OCI-LY7 (cell line): ENCODE results near the gene PIK3CB.

Experiments used
- EZH2phosphoT487 ChIP-seq: fragments of 200-600 bp; sonication (generic); IDR thresholded peaks from 2 replicates; pipeline ENCODE4 v1.6.1; 2018; ENCODE audit warnings: low read depth, borderline replicate concordance, mild to moderate bottlenecking, mixed run types, antibody characterized with exemption, low read length, moderate library complexity, mixed read lengths
- TF ChIP-seq, protein P1 (sequence below): fragments of 200-600 bp; sonication (generic); conservative IDR thresholded peaks from 2 replicates; pipeline ENCODE4 v1.5.1; 2014; ENCODE audit warnings: mild to moderate bottlenecking, antibody characterized with exemption, low read length, moderate library complexity, mixed read lengths

- TF ChIP-seq, protein P1, sequence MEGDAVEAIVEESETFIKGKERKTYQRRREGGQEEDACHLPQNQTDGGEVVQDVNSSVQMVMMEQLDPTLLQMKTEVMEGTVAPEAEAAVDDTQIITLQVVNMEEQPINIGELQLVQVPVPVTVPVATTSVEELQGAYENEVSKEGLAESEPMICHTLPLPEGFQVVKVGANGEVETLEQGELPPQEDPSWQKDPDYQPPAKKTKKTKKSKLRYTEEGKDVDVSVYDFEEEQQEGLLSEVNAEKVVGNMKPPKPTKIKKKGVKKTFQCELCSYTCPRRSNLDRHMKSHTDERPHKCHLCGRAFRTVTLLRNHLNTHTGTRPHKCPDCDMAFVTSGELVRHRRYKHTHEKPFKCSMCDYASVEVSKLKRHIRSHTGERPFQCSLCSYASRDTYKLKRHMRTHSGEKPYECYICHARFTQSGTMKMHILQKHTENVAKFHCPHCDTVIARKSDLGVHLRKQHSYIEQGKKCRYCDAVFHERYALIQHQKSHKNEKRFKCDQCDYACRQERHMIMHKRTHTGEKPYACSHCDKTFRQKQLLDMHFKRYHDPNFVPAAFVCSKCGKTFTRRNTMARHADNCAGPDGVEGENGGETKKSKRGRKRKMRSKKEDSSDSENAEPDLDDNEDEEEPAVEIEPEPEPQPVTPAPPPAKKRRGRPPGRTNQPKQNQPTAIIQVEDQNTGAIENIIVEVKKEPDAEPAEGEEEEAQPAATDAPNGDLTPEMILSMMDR: no peak
- no peak for TF ChIP-seq EZH2phosphoT487
Observed at GRCh38 chr3:138829097-138829496, 5.6 kb downstream of the PIK3CB start.
